IPS-20b (cell line): Measurements from ENCODE around the gene NEDD9.

Experiments used
- H3K27ac ChIP-seq: one replicate; pipeline ENCODE4 v1.5.1; 2013; ENCODE audit warnings: low read length
- H3K27me3 ChIP-seq: 2 replicates; pipeline ENCODE4 v1.6.1; 2013; ENCODE audit warnings: mild to moderate bottlenecking, low read length, inconsistent platforms; ENCODE audit not compliant: insufficient read depth
- H3K36me3 ChIP-seq: 2 replicates; pipeline ENCODE4 v1.6.1; 2013; ENCODE audit warnings: low read depth, mild to moderate bottlenecking, inconsistent platforms, low read length, moderate library complexity; ENCODE audit not compliant: insufficient read depth
- H3K4me1 ChIP-seq: 2 replicates; pipeline ENCODE4 v1.6.1; 2013; ENCODE audit warnings: mild to moderate bottlenecking, control low read depth, inconsistent platforms, low read length, moderate library complexity; ENCODE audit not compliant: insufficient read depth
- H3K4me3 ChIP-seq: 2 replicates; pipeline ENCODE4 v1.5.1; 2013; ENCODE audit warnings: mild to moderate bottlenecking, low read length, inconsistent platforms
- H3K9ac ChIP-seq: 2 replicates; pipeline ENCODE4 v1.6.1; 2013; ENCODE audit warnings: low read depth, mild to moderate bottlenecking, inconsistent platforms, low read length, moderate library complexity
- H3K9me3 ChIP-seq: 2 replicates; pipeline ENCODE4 v1.6.1; 2013; ENCODE audit warnings: mild to moderate bottlenecking, low read depth, low read length, inconsistent platforms; ENCODE audit not compliant: insufficient read depth

NEDD9 gene

GRCh38 chr6:11241154-11241792 is 8.8 kb upstream of the NEDD9 start:
- Histone ChIP-seq H3K27ac (no peak overlapping the region), H3K9ac (no peak overlapping the region), H3K27me3 (peaks cover 13% of the 10 kb centered on the region), H3K36me3 (no peaks in the 10 kb centered on the region), H3K4me1 (peaks cover 3% of the 10 kb centered on the region; the same call in 1 of the 2 replicates), H3K9me3 (no peaks in the 10 kb centered on the region), H3K4me3 (no peak overlapping the region)

- Histone ChIP-seq H3K27me3 (peaks cover 16% of the 10 kb centered on the region), H3K4me1 (peaks cover 3% of the 10 kb centered on the region; the same call in 1 of the 2 replicates), H3K9ac (no peak overlapping the region), H3K36me3 (no peaks in the 10 kb centered on the region), H3K27ac (no peak overlapping the region), H3K4me3 (no peak overlapping the region), H3K9me3 (no peaks in the 10 kb centered on the region)
Measured at GRCh38 chr6:11237956-11238355, 5.5 kb upstream of the NEDD9 start.

DNA sequence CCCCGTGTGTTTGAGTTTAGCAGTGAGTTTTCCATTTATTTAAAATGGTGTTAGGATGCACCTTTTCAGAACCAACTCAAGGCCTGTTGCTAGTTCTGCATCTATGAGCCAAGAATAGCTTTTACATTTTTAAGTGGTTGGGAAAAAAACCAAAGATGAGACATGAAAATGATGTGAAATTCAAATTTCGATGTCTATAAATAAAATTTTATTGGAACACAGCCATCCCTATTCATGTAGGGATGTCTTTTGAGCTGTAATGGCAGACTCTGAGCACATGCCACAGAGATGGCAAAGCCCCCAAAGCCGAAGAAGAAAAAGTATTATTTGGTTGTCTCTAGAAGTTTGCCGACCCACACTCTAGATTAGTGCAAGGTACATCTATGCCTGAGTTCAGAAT is 5.0 kb upstream of the NEDD9 start:
- peaks cover 11% of the 10 kb centered on the region for H3K27me3 ChIP-seq
- H3K4me1 ChIP-seq = peaks cover 3% of the 10 kb centered on the region; the same call in 1 of the 2 replicates

DNA sequence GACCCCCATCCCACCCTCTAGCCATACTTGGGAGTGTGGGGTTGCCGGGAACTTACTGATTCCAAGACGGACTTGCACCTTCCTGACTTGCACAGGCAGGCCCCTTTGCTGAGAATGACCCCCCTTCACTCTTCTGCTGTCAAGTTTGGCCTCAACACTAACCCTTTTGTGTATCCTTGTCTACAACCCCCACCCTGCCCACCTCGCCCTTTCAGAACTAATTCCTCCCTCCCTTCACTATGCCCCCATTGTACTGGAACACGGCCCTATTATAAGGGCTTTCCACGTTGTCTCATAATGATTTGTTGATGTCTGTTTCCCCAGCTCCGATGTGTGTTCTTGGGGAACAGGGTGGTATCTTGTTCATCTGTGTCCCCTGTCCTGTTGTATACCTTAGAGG is 4.4 kb upstream of the NEDD9 start:
- Histone ChIP-seq H3K27me3 (peaks cover 6% of the 10 kb centered on the region), H3K9ac (no peak overlapping the region), H3K4me3 (no peak overlapping the region), H3K36me3 (no peaks in the 10 kb centered on the region), H3K9me3 (no peaks in the 10 kb centered on the region), H3K4me1 (peaks cover 1% of the 10 kb centered on the region; the same call in 1 of the 2 replicates), H3K27ac (no peak overlapping the region)

More for the DNA sequence above, 5.0 kb upstream of the NEDD9 start:
- Histone ChIP-seq H3K9ac (no peak overlapping the region), H3K4me3 (no peak overlapping the region), H3K36me3 (no peaks in the 10 kb centered on the region), H3K27ac (no peak overlapping the region), H3K9me3 (no peaks in the 10 kb centered on the region)

GRCh38 chr6:11236076-11236750 is 3.7 kb upstream of the NEDD9 start:
- H3K27ac ChIP-seq = no peak overlapping the region
- peaks cover 4% of the 10 kb centered on the region; the same call in 1 of the 2 replicates for H3K27me3 ChIP-seq
- no peak overlapping the region for H3K9ac ChIP-seq
- no peaks in the 10 kb centered on the region for H3K36me3 ChIP-seq
- no peaks in the 10 kb centered on the region; the same call in 1 of the 2 replicates for H3K4me1 ChIP-seq
- no peaks in the 10 kb centered on the region for H3K9me3 ChIP-seq
- H3K4me3 ChIP-seq = no peak overlapping the region

- no peak overlapping the region for H3K9ac ChIP-seq
- H3K9me3 ChIP-seq = no peaks in the 10 kb centered on the region
- H3K27me3 ChIP-seq = peaks cover 4% of the 10 kb centered on the region; the same call in 1 of the 2 replicates
- H3K27ac ChIP-seq = no peak overlapping the region
- H3K4me1 ChIP-seq = no peaks in the 10 kb centered on the region; the same call in none of the 2 replicates
- H3K36me3 ChIP-seq = no peaks in the 10 kb centered on the region
- no peak overlapping the region for H3K4me3 ChIP-seq
Measured at GRCh38 chr6:11235062-11235461, 2.6 kb upstream of the NEDD9 start.

GRCh38 chr6:11233673-11234573 is 1.5 kb upstream of the NEDD9 start:
- no peak overlapping the region for H3K27ac ChIP-seq
- peaks cover 4% of the 10 kb centered on the region; the same call in 1 of the 2 replicates for H3K27me3 ChIP-seq
- H3K4me3 ChIP-seq = peak overlapping the region; percentile 85; the same call in 1 of the 2 replicates
- H3K9ac ChIP-seq = no peak overlapping the region
- H3K9me3 ChIP-seq = no peaks in the 10 kb centered on the region
- no peaks in the 10 kb centered on the region for H3K36me3 ChIP-seq
- H3K4me1 ChIP-seq = peaks cover 7% of the 10 kb centered on the region

DNA sequence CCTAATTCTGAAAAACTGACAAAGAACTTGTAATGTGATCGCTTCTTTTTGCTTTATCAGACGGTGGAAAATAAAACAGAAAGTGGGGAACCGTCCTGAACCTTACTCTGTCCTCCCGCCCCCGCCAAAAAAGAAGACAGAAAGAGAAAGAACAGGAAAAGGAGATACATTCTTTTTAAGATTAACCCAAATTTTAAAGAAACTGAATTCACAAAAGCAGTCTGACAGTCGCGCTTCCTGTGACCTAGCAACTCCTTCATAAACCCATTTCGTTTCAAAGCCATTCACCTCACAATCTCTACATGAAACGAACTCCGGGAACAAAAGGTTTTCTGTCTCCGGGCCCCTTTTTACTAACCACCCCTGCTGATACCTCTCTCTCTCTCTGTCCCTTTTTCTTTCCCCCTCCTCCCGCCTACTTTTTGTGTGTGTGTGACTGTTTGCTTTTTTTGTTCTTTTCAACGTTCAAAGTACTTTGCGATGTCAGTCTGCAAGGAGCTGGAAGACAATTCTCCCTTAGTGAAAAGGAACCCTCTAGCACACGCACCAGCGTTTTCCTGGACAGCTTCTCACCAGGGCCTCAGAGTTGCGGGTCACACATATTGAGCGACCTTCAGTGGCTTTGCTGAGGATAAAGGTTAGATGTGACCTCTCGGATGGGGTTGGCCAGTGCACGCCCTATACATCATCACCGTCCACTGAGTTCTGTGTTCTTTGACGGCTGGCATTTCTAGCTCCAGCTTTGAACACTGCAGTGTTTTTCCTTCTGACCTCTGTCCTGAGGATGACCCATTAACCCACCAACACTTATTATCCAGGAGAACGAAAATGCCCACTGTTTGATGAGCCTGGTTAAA is 530 bp upstream of the NEDD9 start:
- H3K4me3 ChIP-seq = peak overlapping the region; percentile 85
- no peaks in the 10 kb centered on the region for H3K9me3 ChIP-seq
- H3K9ac ChIP-seq = peak overlapping the region; percentile 66; the same call in 1 of the 2 replicates
- H3K4me1 ChIP-seq = peaks cover 12% of the 10 kb centered on the region
- H3K27me3 ChIP-seq = peaks cover 4% of the 10 kb centered on the region; the same call in 1 of the 2 replicates
- H3K27ac ChIP-seq = no peak overlapping the region
- H3K36me3 ChIP-seq = no peaks in the 10 kb centered on the region

- Histone ChIP-seq H3K27me3 (peaks cover 4% of the 10 kb centered on the region; the same call in 1 of the 2 replicates), H3K4me3 (peak overlapping the region; percentile 85), H3K9ac (peak overlapping the region; percentile 57; the same call in 1 of the 2 replicates), H3K9me3 (no peaks in the 10 kb centered on the region), H3K4me1 (peaks cover 12% of the 10 kb centered on the region), H3K27ac (no peak overlapping the region), H3K36me3 (no peaks in the 10 kb centered on the region)
Measured at GRCh38 chr6:11231564-11232192, 790 bp downstream of the NEDD9 start.

GRCh38 chr6:11231108-11231463 is 1.4 kb downstream of the NEDD9 start:
- H3K9me3 ChIP-seq = no peaks in the 10 kb centered on the region
- peak overlapping the region; percentile 57; the same call in 1 of the 2 replicates for H3K9ac ChIP-seq
- H3K4me1 ChIP-seq = peaks cover 12% of the 10 kb centered on the region
- peaks cover 4% of the 10 kb centered on the region; the same call in 1 of the 2 replicates for H3K27me3 ChIP-seq
- H3K4me3 ChIP-seq = peak overlapping the region; percentile 85
- H3K27ac ChIP-seq = no peak overlapping the region
- no peaks in the 10 kb centered on the region for H3K36me3 ChIP-seq
